ENCODE results near the gene CFAP300. TPM values are rescaled to one million over a fixed set of nuclear protein-coding genes. Genes with fewer than 3 reads are reported as not detected.
A peak's percentile ranks its signal among the peaks of the same experiment; 100 is the strongest.

CFAP300 gene
- total RNA-seq, 1 donor from 2014 or later, result 1.6 TPM

GRCh38 chr11:102073253-102073652 is 26.0 kb downstream of the CFAP300 start:
- no peak for DNase-seq

GRCh38 chr11:102079625-102080024 is 32.4 kb downstream of the CFAP300 start:
- no peak for DNase-seq

- DNase-seq, result no peak
These were observed 34.1 kb downstream of the CFAP300 start for GRCh38 chr11:102081313-102081712.

- no peak for DNase-seq
These were observed 38.8 kb downstream of the CFAP300 start for GRCh38 chr11:102085864-102086551.

- DNase-seq, result no peak
These were observed 49.9 kb downstream of the CFAP300 start for GRCh38 chr11:102097186-102097585.

- no peak for DNase-seq
These were observed 52.5 kb downstream of the CFAP300 start for GRCh38 chr11:102099755-102100154.

GRCh38 chr11:102108734-102109440 is 61.6 kb downstream of the CFAP300 start:
- DNase-seq, result no peak

- peak; percentile 96 for DNase-seq
These were observed 62.9 kb downstream of the CFAP300 start, which contains the start of gene YAP1 for GRCh38 chr11:102109896-102110760. Gene YAP1, plus strand, starts transcription at chr11:102110447. Its CDS starts 402 bp downstream, at chr11:102110849.

GRCh38 chr11:102110761-102111010 is 63.4 kb downstream of the CFAP300 start:
- no peak for DNase-seq

GRCh38 chr11:102111011-102111786 is 64.0 kb downstream of the CFAP300 start:
- DNase-seq, result peak; percentile 93

GRCh38 chr11:102111787-102112508 is 64.7 kb downstream of the CFAP300 start:
- DNase-seq, result no peak

GRCh38 chr11:102112509-102112821 is 65.2 kb downstream of the CFAP300 start:
- DNase-seq, result peak; percentile 69

GRCh38 chr11:102114032-102114431 is 66.8 kb downstream of the CFAP300 start:
- DNase-seq, result no peak

GRCh38 chr11:102115557-102115956 is 68.3 kb downstream of the CFAP300 start:
- peak; percentile 42 for DNase-seq

GRCh38 chr11:102116453-102117205 is 69.4 kb downstream of the CFAP300 start:
- DNase-seq, result no peak

GRCh38 chr11:102117472-102118113 is 70.4 kb downstream of the CFAP300 start:
- DNase-seq, result no peak

GRCh38 chr11:102118937-102119336 is 71.7 kb downstream of the CFAP300 start:
- DNase-seq, result no peak

GRCh38 chr11:102119997-102120396 is 72.8 kb downstream of the CFAP300 start:
- DNase-seq, result no peak

GRCh38 chr11:102120437-102120973 is 73.3 kb downstream of the CFAP300 start:
- no peak for DNase-seq

- DNase-seq, result no peak
These were observed 74.1 kb downstream of the CFAP300 start for GRCh38 chr11:102121329-102121728.
